Loucy (cell line): ENCODE measurements around the gene NPHP4.

Experiments used
- H2AFZ ChIP-seq: fragments of 200-600 bp; sonication (generic); 2 replicates; pipeline ENCODE4 v1.6.0; 2016; ENCODE audit warnings: antibody characterized with exemption, mild to moderate bottlenecking, low read length, moderate library complexity
- H3F3A ChIP-seq: fragments of 200-600 bp; 2 replicates; pipeline ENCODE4 v1.6.0; 2016; ENCODE audit warnings: antibody characterized with exemption, low read depth, mild to moderate bottlenecking
- H3K27me3 ChIP-seq: fragments of 200-600 bp; sonication (generic); 2 replicates; pipeline ENCODE4 v1.6.1; 2014; ENCODE audit warnings: low read length, mild to moderate bottlenecking; ENCODE audit not compliant: insufficient read depth, poor library complexity, severe bottlenecking
- H3K36me3 ChIP-seq: fragments of 200-600 bp; sonication (generic); 2 replicates; pipeline ENCODE4 v1.6.1; 2016; ENCODE audit warnings: low read length; ENCODE audit not compliant: insufficient read depth
- H3K4me1 ChIP-seq: fragments of 200-600 bp; sonication (generic); 2 replicates; pipeline ENCODE4 v1.5.1; 2014; ENCODE audit warnings: low read length, mild to moderate bottlenecking; ENCODE audit not compliant: insufficient read depth, poor library complexity, severe bottlenecking
- H3K4me2 ChIP-seq: fragments of 200-600 bp; sonication (generic); 2 replicates; pipeline ENCODE4 v1.6.0; 2014; ENCODE audit warnings: antibody characterized with exemption, low read length, low read depth, mild to moderate bottlenecking; ENCODE audit not compliant: poor library complexity, severe bottlenecking
- H3K4me3 ChIP-seq: fragments of 200-600 bp; sonication (generic); 2 replicates; pipeline ENCODE4 v1.5.1; 2014; ENCODE audit warnings: low read length, mild to moderate bottlenecking, mixed read lengths; ENCODE audit not compliant: poor library complexity, severe bottlenecking
- H3K79me2 ChIP-seq: fragments of 200-600 bp; sonication (generic); 2 replicates; pipeline ENCODE4 v1.6.1; 2014; ENCODE audit warnings: low read length; ENCODE audit not compliant: insufficient read depth
- H3K9ac ChIP-seq: fragments of 200-600 bp; sonication (generic); 2 replicates; pipeline ENCODE4 v1.6.0; 2014; ENCODE audit warnings: mild to moderate bottlenecking, low read depth, low read length, moderate library complexity; ENCODE audit not compliant: poor library complexity, severe bottlenecking
- H3K9me2 ChIP-seq: fragments of 200-600 bp; sonication (generic); replicated peaks from 2 replicates; pipeline ENCODE4 v1.6.1; 2016; ENCODE audit warnings: low read depth, low read length, mixed read lengths
- H3K9me3 ChIP-seq: fragments of 200-600 bp; sonication (generic); 2 replicates; pipeline ENCODE4 v1.6.1; 2014; ENCODE audit warnings: mild to moderate bottlenecking, antibody characterized with exemption, low read length, low read depth; ENCODE audit not compliant: insufficient read depth
- H4K20me1 ChIP-seq: fragments of 200-600 bp; sonication (generic); 2 replicates; pipeline ENCODE4 v1.6.0; 2014; ENCODE audit warnings: antibody characterized with exemption, low read length, mild to moderate bottlenecking; ENCODE audit not compliant: insufficient read depth, poor library complexity, severe bottlenecking
- CTCF ChIP-seq: fragments of 200-600 bp; sonication (generic); conservative IDR thresholded peaks from 2 replicates; pipeline ENCODE4 v1.5.1; 2014; ENCODE audit warnings: mild to moderate bottlenecking, antibody characterized with exemption, low read length
- EZH2phosphoT487 ChIP-seq: fragments of 200-600 bp; IDR thresholded peaks from 2 replicates; pipeline ENCODE4 v1.6.1; 2018; ENCODE audit warnings: antibody characterized with exemption, mild to moderate bottlenecking, moderate library complexity, borderline replicate concordance

NPHP4 gene

DNA sequence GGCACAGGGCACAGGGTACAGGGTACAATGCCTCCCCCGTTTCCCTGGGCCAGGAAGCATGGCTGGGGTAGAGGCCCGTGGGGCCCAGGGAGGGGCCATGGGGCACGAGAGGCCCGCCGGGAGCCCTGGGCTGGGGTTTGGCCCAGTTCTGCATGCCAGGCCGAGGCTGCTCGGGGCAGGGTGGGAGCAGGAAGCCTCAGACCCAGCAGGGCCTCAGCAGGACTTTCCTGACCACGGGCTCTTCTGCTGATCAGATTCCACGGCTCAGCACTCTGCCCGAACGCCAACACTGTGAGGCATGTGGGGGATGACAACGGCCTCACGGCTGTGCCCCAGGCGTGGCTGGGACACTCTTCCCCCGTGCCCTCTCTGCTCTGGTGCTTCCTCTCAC lies 104.3 kb downstream of the NPHP4 start:
- Histone ChIP-seq H3K4me2 (no peak overlapping the region), H3K9ac (no peak overlapping the region), H3K9me2 (no peaks in the 10 kb centered on the region), H3K4me3 (no peak overlapping the region), H2AFZ (no peak overlapping the region), H4K20me1 (no peaks in the 10 kb centered on the region), H3K4me1 (no peaks in the 10 kb centered on the region), H3K36me3 (peaks cover 6% of the 10 kb centered on the region; the same call in 1 of the 2 replicates), H3F3A (no peaks in the 10 kb centered on the region), H3K9me3 (no peaks in the 10 kb centered on the region), H3K79me2 (no peaks in the 10 kb centered on the region), H3K27me3 (no peaks in the 10 kb centered on the region)
- TF ChIP-seq CTCF, result no peak
- no peak for TF ChIP-seq EZH2phosphoT487

DNA sequence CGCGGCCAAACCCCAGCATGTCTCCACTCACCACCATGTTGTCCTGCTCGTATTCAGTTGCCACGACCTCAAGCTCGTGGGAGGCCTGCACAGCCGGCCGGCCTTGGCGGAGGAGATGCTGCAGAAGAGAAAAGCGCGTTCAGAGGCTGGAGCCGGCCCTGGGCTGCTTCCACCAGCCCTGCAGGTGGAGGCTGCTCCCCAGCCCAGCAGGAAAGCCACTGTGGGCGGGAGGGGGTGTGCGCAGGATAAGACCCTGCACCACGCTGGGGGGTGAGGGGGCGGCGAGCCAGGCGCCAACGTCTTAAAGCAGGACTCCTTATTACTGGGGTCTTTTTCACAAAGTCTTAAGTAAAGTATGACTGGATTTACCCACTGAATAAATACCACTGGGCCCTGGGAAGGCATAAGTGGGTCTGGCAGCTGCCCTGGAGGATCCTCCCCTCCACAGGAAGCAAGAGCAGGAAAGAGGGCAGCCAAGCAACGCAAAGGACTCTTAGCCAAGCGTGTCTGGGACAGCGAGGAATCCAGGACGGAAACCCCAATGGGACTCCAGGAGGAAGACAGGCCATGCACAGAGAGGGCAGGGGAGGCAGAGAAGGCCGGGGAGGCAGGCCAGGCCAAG lies 104.8 kb downstream of the NPHP4 start:
- no peaks in the 10 kb centered on the region for H4K20me1 ChIP-seq
- no peaks in the 10 kb centered on the region for H3K9me2 ChIP-seq
- H3K27me3 ChIP-seq, result no peaks in the 10 kb centered on the region
- TF ChIP-seq EZH2phosphoT487, result no peak
- TF ChIP-seq CTCF, result no peak
- H3K79me2 ChIP-seq, result no peaks in the 10 kb centered on the region
- no peak overlapping the region for H3K9ac ChIP-seq
- no peaks in the 10 kb centered on the region for H3K9me3 ChIP-seq
- no peak overlapping the region for H3K4me3 ChIP-seq
- no peaks in the 10 kb centered on the region for H3K4me1 ChIP-seq
- no peak overlapping the region for H3K4me2 ChIP-seq
- H3K36me3 ChIP-seq, result peaks cover 6% of the 10 kb centered on the region; the same call in 1 of the 2 replicates
- no peaks in the 10 kb centered on the region for H3F3A ChIP-seq
- no peak overlapping the region for H2AFZ ChIP-seq

- Histone ChIP-seq H3K9ac (no peak overlapping the region), H4K20me1 (no peaks in the 10 kb centered on the region), H3K9me3 (no peaks in the 10 kb centered on the region), H3K27me3 (no peaks in the 10 kb centered on the region), H3K4me3 (no peak overlapping the region), H3K4me2 (no peak overlapping the region), H3K79me2 (no peaks in the 10 kb centered on the region), H3K9me2 (no peaks in the 10 kb centered on the region), H3K36me3 (peaks cover 6% of the 10 kb centered on the region; the same call in 1 of the 2 replicates), H3K4me1 (no peaks in the 10 kb centered on the region), H2AFZ (no peak overlapping the region), H3F3A (no peaks in the 10 kb centered on the region)
- TF ChIP-seq EZH2phosphoT487, result no peak
- no peak for TF ChIP-seq CTCF
These were observed 105.5 kb downstream of the NPHP4 start for GRCh38 chr1:5886541-5887348.
